Measurements from ENCODE around the gene PLCB3.

The PLCB3 gene

GRCh38 chr11:64251016-64251752 is at the start of gene PLCB3:
Gene PLCB3, plus strand, starts transcription at chr11:64251530. Its CDS starts 120 bp downstream, at chr11:64251650.
- peak within 1 kb of the TSS; percentile 85 for H3K4me3 ChIP-seq (ENCODE audit: low read depth, low read length)

GRCh38 chr11:64201543-64201942 is 49.8 kb upstream of the PLCB3 start:
- no peak overlapping the region for H3K4me3 ChIP-seq (ENCODE audit: low read depth, low read length)

DNA sequence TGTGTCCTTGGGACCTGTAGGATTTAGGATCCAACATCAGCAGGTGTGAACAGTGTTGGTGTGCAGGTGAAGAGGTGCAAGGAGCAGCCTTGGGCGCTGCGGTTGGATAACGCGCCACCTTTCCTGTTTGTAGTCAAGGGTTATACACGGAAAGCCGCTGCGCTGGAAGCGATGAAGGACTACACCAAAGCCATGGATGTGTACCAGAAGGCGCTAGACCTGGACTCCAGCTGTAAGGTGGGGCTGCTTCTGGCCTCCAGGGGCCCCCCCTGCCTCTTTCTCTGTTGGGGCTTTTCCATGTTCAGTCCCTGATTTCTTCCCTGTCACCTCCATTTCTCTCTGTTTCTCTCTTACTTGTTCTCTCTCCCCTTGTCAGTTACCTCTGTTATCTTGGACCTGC is 48.3 kb upstream of the PLCB3 start:
- no peak overlapping the region for H3K4me3 ChIP-seq (ENCODE audit: low read depth, low read length)

- H3K4me3 ChIP-seq (ENCODE audit: low read depth, low read length): no peak overlapping the region
Observed at GRCh38 chr11:64203421-64204079, 47.8 kb upstream of the PLCB3 start.

DNA sequence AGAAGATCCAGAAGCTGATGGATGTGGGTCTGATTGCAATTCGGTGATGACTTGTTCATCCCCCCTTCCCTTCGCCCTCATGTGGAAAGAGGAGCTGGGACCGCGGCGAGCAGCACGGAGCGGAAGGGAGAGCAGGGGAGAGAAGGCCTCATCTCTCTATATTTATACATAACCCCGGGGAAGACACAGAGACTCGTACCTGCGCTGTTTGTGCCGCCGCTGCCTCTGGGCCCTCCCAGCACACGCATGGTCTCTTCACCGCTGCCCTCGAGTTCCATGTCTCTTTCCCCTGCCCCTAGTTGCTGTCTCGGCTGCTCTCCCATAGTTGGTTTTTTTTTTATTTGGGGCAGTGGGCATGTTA is 47.3 kb upstream of the PLCB3 start:
- H3K4me3 ChIP-seq (ENCODE audit: low read depth, low read length): no peak overlapping the region

- H3K4me3 ChIP-seq (ENCODE audit: low read depth, low read length): no peak overlapping the region
Observed at GRCh38 chr11:64204464-64204989, 46.8 kb upstream of the PLCB3 start.

DNA sequence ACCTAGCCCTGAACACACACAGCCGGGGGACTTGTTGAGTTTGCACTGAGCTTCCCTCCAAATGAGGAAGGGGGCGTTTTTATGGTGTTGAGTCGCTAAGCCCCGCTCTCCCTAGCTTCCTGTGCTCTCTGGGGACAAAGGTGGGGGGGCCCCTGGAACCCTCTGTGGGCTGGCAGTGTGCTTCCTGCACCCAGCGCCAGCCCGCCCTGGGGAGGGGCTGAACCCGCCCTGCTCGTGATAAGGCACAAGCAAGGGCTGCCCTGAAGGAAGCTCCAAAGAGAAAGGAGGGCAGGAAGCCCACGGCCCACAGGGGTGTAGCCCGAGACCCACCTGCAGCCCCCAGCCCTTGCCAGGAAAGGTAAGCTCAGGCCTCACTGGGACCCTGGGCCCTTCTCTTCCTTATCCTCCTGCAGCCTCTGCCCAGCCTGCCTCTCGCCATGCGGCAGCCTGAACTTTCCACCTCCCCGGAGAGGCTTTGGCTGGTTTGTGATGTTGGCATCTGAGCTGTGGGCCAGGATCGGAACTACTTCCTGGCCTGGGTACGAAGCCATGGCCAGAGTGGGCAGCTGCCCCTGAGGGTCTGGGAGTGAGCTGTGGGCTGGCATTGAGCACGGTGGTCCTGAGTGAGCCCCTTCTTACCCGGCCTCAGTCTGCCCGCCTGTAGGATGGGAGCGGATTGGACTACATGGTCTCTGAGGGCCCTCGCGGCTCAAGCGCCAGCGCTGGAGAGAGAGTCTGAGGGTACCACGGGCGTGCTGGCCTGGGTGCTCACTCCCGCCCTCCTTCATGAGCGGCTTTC is 44.7 kb upstream of the PLCB3 start, which contains the start of gene FERMT3:
TSS of gene FERMT3 (plus strand) at position 265 of the 799 bp plus-strand sequence. CDS start 644 bp downstream, outside the sequence.
- no peak within 1 kb of the TSS for H3K4me3 ChIP-seq (ENCODE audit: low read depth, low read length)

- no peak overlapping the region for H3K4me3 ChIP-seq (ENCODE audit: low read depth, low read length)
Observed at GRCh38 chr11:64207256-64208085, 43.9 kb upstream of the PLCB3 start.

DNA sequence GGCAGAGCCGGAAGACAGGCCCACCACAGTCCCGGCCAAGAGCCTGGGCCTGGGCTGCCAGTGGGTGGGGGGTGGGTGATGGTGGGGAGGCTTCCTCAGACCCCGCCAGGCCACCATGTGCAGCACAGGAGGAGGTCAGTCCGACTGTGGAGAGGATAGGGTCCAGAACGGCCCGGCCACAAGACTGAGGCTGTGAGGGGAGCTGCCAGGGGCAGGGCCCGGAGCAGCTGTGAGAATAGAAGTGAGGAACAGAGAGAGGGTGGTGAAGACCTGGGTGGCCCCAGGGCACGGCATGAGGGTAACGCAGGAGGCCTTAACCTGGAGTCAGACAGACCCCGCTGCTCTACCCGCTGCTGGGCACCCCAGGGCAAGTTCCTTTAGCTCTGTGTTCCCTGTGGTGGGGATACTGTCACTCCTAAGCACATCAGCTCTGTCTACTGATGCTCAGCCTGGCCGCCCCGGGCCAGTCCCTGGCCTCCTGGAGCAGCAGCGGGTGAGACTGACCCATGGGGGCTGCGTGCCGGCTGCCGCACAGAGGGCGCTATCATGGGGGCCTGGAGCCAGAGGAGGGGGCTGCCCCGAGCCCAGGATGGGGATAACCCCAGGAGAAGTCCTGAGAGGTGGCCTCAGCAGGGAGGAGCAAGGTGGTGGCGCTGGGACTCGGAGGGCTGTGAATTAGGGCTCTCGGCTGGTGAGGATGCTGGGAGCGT is 43.1 kb upstream of the PLCB3 start:
- H3K4me3 ChIP-seq (ENCODE audit: low read depth, low read length): no peak overlapping the region

GRCh38 chr11:64208796-64209562 is 42.4 kb upstream of the PLCB3 start:
- H3K4me3 ChIP-seq (ENCODE audit: low read depth, low read length): no peak overlapping the region

DNA sequence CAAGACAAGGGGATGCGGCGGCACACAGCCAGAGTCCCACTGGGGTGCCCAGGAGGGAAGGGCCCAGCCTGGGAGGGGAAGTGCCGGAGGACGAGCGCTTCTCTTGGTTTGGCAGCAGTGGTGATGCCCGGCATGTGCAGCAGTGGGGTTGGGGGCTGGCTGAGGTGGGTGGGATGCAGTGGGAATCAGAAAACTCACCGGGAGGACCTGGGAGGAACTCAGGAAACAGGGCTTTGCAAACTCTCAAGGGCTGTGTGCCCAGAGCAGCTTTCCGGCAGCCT is 41.8 kb upstream of the PLCB3 start:
- no peak overlapping the region for H3K4me3 ChIP-seq (ENCODE audit: low read depth, low read length)

DNA sequence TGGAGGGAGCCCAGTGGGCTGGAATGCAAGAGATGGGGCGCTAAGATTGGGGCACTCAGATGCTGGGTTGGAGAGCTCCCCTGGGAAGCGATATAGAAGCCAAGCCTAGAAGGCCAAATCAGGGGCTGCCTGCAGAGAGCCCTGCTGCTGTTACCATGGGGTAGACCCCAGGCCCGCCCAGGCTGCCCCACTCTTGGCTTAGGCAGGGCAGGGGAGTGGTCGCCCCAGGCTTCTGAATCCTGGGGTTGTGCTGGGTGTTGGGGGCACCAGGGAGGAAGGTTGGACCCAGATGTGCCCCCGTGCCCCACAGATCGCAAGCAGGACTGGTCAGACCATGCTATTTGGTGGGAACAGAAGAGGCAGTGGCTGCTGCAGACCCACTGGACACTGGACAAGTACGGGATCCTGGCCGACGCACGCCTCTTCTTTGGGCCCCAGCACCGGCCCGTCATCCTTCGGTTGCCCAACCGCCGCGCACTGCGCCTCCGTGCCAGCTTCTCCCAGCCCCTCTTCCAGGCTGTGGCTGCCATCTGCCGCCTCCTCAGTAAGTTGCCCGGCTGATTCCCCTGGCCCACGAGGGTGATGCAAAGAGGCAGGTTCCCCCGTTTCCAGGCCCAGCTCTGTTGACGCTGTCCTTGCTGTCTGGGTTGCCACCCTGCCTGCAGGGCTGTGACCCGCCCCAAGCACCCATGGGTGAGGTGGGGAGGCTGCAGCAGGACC is 40.9 kb upstream of the PLCB3 start:
- no peak overlapping the region for H3K4me3 ChIP-seq (ENCODE audit: low read depth, low read length)

DNA sequence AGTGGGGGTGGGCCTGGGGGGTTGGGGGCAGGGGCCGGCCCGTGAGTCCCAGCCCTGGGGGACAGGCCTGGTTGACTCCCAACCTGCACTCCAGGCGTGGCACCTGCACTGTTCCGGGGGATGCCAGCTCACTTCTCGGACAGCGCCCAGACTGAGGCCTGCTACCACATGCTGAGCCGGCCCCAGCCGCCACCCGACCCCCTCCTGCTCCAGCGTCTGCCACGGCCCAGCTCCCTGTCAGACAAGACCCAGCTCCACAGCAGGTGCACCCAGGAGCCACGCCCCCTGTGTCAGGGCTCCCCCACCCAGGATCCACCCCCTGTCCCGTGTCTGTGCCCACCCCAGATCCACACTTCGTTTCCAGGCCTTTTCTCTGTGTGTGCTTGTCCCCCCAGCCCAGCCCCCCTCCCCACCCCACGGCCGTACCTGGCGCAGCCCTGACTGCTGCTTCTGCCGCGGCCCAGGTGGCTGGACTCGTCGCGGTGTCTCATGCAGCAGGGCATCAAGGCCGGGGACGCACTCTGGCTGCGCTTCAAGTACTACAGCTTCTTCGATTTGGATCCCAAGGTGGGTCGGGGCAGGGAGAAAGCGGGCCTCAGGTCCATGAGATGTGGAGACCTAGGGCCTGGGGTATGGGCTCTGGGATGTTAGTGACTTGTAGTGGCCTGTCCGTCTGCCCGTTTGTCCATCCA is 40.0 kb upstream of the PLCB3 start:
- no peak overlapping the region for H3K4me3 ChIP-seq (ENCODE audit: low read depth, low read length)

- H3K4me3 ChIP-seq (ENCODE audit: low read depth, low read length): no peak overlapping the region
Observed at GRCh38 chr11:64216879-64217278, 34.5 kb upstream of the PLCB3 start.

- no peak overlapping the region for H3K4me3 ChIP-seq (ENCODE audit: low read depth, low read length)
Observed at GRCh38 chr11:64218628-64219353, 32.5 kb upstream of the PLCB3 start.

- no peak overlapping the region for H3K4me3 ChIP-seq (ENCODE audit: low read depth, low read length)
Observed at GRCh38 chr11:64219354-64219684, 32.0 kb upstream of the PLCB3 start.

GRCh38 chr11:64219755-64220154 is 31.6 kb upstream of the PLCB3 start:
- H3K4me3 ChIP-seq (ENCODE audit: low read depth, low read length): no peak overlapping the region

DNA sequence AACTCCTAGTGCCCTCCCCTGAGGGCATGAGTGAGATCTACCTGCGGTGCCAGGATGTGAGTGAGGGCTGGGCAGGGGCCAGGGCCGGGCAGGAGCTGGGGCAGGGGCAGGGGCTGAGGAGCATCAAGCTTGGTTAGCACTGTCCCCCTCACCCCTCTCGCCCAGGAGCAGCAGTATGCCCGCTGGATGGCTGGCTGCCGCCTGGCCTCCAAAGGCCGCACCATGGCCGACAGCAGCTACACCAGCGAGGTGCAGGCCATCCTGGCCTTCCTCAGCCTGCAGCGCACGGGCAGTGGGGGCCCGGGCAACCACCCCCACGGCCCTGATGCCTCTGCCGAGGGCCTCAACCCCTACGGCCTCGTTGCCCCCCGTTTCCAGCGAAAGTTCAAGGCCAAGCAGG is 31.1 kb upstream of the PLCB3 start:
- H3K4me3 ChIP-seq (ENCODE audit: low read depth, low read length): no peak overlapping the region

Data from iPS-11a (cell line).